Esophagus squamous epithelium (tissue), 4 donors: ENCODE measurements around the gene LNPEP.

Source experiments
- POLR2A ChIP-seq, 4 donors: fragments of 450-650 bp; IDR thresholded peaks; one replicate each; pipeline ENCODE4 v1.6.1; 2017; ENCODE audit warnings: antibody characterized with exemption in 4 of 4, mild to moderate bottlenecking in 4 of 4, moderate library complexity in 3 of 4
- TF ChIP-seq, protein P1 (sequence below), 6 experiments: fragments of 450-650 bp in 4 of 6; fragments of 200-600 bp in 2 of 6; sonication (generic) in 2 of 6; IDR thresholded peaks; one replicate each; pipeline ENCODE4 v1.5.1; 2016 to 2019; ENCODE audit warnings: antibody characterized with exemption in 6 of 6, mild to moderate bottlenecking in 4 of 6, moderate library complexity in 4 of 6

DNA sequence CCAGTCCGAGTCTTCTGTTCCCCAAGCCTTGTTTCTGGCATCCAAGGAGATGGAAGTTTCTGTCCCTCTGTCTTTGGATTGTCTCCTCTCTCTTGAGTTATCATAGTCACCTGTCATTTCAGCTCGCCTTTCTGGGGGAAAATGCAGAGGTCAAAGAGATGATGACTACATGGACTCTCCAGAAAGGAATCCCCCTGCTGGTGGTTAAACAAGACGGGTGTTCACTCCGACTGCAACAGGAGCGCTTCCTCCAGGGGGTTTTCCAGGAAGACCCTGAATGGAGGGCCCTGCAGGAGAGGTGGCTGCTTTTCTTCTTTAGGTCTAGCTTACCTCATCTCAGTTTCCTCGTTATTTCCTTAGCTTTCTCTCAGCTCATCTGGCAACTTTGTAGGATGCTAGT, 34.5 kb upstream of the LNPEP start:
- TF ChIP-seq, protein P1, sequence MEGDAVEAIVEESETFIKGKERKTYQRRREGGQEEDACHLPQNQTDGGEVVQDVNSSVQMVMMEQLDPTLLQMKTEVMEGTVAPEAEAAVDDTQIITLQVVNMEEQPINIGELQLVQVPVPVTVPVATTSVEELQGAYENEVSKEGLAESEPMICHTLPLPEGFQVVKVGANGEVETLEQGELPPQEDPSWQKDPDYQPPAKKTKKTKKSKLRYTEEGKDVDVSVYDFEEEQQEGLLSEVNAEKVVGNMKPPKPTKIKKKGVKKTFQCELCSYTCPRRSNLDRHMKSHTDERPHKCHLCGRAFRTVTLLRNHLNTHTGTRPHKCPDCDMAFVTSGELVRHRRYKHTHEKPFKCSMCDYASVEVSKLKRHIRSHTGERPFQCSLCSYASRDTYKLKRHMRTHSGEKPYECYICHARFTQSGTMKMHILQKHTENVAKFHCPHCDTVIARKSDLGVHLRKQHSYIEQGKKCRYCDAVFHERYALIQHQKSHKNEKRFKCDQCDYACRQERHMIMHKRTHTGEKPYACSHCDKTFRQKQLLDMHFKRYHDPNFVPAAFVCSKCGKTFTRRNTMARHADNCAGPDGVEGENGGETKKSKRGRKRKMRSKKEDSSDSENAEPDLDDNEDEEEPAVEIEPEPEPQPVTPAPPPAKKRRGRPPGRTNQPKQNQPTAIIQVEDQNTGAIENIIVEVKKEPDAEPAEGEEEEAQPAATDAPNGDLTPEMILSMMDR (IDR thresholded peaks at IDR 0.05): no peak
- TF ChIP-seq POLR2A (IDR thresholded peaks at IDR 0.05): no peak
